Measurements from ENCODE around the gene CAV2. TPM values are rescaled to one million over a fixed set of nuclear protein-coding genes. Genes with fewer than 3 reads are reported as not detected.

Gene CAV2
- total and polyA plus RNA-seq, 9 of the 15 experiments (the other 6 are each of a cell fraction or from before 2014, with no cell fraction given): 16.1 to 137 (median 38.3) TPM

DNA sequence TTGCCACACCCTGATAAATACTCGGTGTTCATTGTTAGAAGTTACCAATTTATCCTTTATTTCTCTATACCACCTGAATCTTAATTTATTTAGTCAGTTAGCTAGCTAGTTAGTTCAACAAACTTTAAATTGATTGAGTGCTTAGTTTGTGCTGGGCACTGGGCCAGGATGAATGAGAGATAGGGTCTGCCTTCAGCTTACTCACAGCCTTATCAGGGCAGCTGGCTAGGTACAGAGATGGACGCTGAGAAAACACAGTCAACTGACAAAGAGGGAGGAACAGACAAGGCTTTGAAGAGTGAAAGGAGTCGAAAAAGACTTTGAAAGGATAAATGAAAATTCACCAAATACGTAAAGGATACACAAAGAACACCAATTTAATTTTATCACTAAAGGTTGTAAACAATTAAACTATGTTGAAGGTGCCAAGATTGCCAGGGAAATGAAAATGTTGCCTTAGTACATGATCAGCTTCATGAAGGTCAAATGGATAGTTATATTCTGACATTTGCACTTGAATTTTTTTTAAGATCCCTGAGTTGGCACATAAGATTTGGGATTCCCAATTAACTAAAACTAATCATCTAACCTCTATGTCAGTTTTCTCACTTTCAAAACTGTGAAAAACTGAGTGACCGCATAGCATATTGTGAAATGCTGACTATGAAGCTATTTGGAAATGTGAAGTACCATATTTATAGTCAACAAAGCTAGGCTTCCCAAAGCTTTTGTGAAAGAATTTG, 2.1 kb downstream of the CAV2 start (continued):
- TF ChIP-seq, protein P1, sequence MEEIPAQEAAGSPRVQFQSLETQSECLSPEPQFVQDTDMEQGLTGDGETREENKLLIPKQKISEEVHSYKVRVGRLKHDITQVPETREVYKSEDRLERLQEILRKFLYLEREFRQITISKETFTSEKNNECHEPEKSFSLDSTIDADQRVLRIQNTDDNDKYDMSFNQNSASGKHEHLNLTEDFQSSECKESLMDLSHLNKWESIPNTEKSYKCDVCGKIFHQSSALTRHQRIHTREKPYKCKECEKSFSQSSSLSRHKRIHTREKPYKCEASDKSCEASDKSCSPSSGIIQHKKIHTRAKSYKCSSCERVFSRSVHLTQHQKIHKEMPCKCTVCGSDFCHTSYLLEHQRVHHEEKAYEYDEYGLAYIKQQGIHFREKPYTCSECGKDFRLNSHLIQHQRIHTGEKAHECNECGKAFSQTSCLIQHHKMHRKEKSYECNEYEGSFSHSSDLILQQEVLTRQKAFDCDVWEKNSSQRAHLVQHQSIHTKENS (CRISPR knock-in tag; IDR thresholded peaks at IDR 0.05): no peak
- TF ChIP-seq HCFC1 (IDR thresholded peaks at IDR 0.05; ENCODE audit: low read depth, low read length) (no peak), ZNF318 (IDR thresholded peaks at IDR 0.05; ENCODE audit: borderline replicate concordance in 1 of 2, low read depth in 1 of 2) (no peak), UBTF (IDR thresholded peaks at IDR 0.05; ENCODE audit: borderline replicate concordance in 1 of 2, low read depth in 2 of 2, low read length in 2 of 2) (0 out of 4 replicates have a peak, but pooled peaks of 1 of the 2 experiments have one; percentile 27), MAX (CRISPR knock-in tag; IDR thresholded peaks at IDR 0.05) (no peak), ZKSCAN1 (IDR thresholded peaks at IDR 0.05; ENCODE audit: low read depth, low read length) (no peak), ZNF584 (CRISPR knock-in tag; IDR thresholded peaks at IDR 0.05; ENCODE audit: low read depth) (0 out of 2 replicates have a peak, but pooled peaks have one; percentile 23), ZSCAN29 (IDR thresholded peaks at IDR 0.05) (no peak), KDM4B (IDR thresholded peaks at IDR 0.05; ENCODE audit: borderline replicate concordance in 2 of 2, low read depth in 1 of 2) (no peak), PTTG1 (tag; IDR thresholded peaks at IDR 0.05; ENCODE audit: low read depth) (no peak), ZNF197 (CRISPR knock-in tag; IDR thresholded peaks at IDR 0.05; ENCODE audit: low read depth) (peak; percentile 71; the same call in 1 of the 2 replicates)
- TF ChIP-seq, protein P2, sequence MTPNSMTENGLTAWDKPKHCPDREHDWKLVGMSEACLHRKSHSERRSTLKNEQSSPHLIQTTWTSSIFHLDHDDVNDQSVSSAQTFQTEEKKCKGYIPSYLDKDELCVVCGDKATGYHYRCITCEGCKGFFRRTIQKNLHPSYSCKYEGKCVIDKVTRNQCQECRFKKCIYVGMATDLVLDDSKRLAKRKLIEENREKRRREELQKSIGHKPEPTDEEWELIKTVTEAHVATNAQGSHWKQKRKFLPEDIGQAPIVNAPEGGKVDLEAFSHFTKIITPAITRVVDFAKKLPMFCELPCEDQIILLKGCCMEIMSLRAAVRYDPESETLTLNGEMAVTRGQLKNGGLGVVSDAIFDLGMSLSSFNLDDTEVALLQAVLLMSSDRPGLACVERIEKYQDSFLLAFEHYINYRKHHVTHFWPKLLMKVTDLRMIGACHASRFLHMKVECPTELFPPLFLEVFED (CRISPR knock-in tag; conservative IDR thresholded peaks at IDR 0.05): no peak

Data from K562 (cell line).